Ishikawa (cell line): ENCODE data around the gene STMN3.

Experiments
- CEBPB ChIP-seq: IDR thresholded peaks from 2 replicates; pipeline ENCODE4 v1.6.1; 2012
- CREB1 ChIP-seq: IDR thresholded peaks from 2 replicates; pipeline ENCODE4 v1.6.1; 2012; ENCODE audit warnings: low read depth
- EGR1 ChIP-seq: IDR thresholded peaks from 2 replicates; pipeline ENCODE4 v1.6.1; 2012
- EP300 ChIP-seq: IDR thresholded peaks from 2 replicates; pipeline ENCODE4 v1.6.1; 2012; ENCODE audit warnings: borderline replicate concordance
- FOXM1 ChIP-seq: IDR thresholded peaks from 2 replicates; pipeline ENCODE4 v1.6.1; 2012; ENCODE audit warnings: low read depth, borderline replicate concordance
- MAX ChIP-seq: IDR thresholded peaks from 2 replicates; pipeline ENCODE4 v1.6.1; 2012
- NFIC ChIP-seq: IDR thresholded peaks from 2 replicates; pipeline ENCODE4 v1.6.1; 2012
- RAD21 ChIP-seq: IDR thresholded peaks from 2 replicates; pipeline ENCODE4 v1.6.1; 2012; ENCODE audit warnings: low read depth
- REST ChIP-seq: IDR thresholded peaks from 2 replicates; pipeline ENCODE4 v1.6.1; 2012; ENCODE audit warnings: low read depth, mild to moderate bottlenecking
- TAF1 ChIP-seq: IDR thresholded peaks from 2 replicates; pipeline ENCODE4 v1.6.1; 2012; ENCODE audit warnings: low read depth, mild to moderate bottlenecking
- TCF12 ChIP-seq: IDR thresholded peaks from 2 replicates; pipeline ENCODE4 v1.6.1; 2012; ENCODE audit warnings: low read depth
- TEAD4 ChIP-seq: IDR thresholded peaks from 2 replicates; pipeline ENCODE4 v1.6.1; 2012
- USF1 ChIP-seq: IDR thresholded peaks from 2 replicates; pipeline ENCODE4 v1.6.1; 2012
- YY1 ChIP-seq: IDR thresholded peaks from 2 replicates; pipeline ENCODE4 v1.6.1; 2012; ENCODE audit warnings: low read depth
- ZBTB7A ChIP-seq: IDR thresholded peaks from 2 replicates; pipeline ENCODE4 v1.6.1; 2012; ENCODE audit warnings: low read depth

The STMN3 gene

GRCh38 chr20:63681609-63682142, 28.5 kb upstream of the STMN3 start:
- TF ChIP-seq TAF1 (no peak), NFIC (no peak), MAX (peak; percentile 32; the same call in 1 of the 2 replicates), RAD21 (no peak), EGR1 (no peak)

GRCh38 chr20:63680857-63681608, 27.8 kb upstream of the STMN3 start:
- TF ChIP-seq YY1: no peak
- TF ChIP-seq CEBPB: no peak
- TF ChIP-seq TCF12: no peak
- no peak for TF ChIP-seq TAF1
- no peak for TF ChIP-seq REST

GRCh38 chr20:63680427-63680826, 27.2 kb upstream of the STMN3 start:
- TF ChIP-seq FOXM1 (no peak), RAD21 (no peak), EP300 (no peak), REST (no peak), EGR1 (no peak), ZBTB7A (no peak), NFIC (no peak), TAF1 (no peak), CEBPB (no peak), TEAD4 (no peak), YY1 (no peak), MAX (no peak), USF1 (no peak), TCF12 (no peak), CREB1 (no peak)

GRCh38 chr20:63679799-63680305, 26.6 kb upstream of the STMN3 start:
- no peak for TF ChIP-seq REST
- no peak for TF ChIP-seq FOXM1
- no peak for TF ChIP-seq TCF12
- TF ChIP-seq RAD21: no peak
- no peak for TF ChIP-seq NFIC
- TF ChIP-seq ZBTB7A: no peak
- no peak for TF ChIP-seq TEAD4
- no peak for TF ChIP-seq EP300

- no peak for TF ChIP-seq REST
- no peak for TF ChIP-seq NFIC
- TF ChIP-seq YY1: no peak
- no peak for TF ChIP-seq CREB1
Observed at GRCh38 chr20:63678667-63679465, 25.6 kb upstream of the STMN3 start.
